Right cardiac atrium (tissue), 5 donors: ENCODE data around the gene GNAQ. TPM values are rescaled to one million over a fixed set of nuclear protein-coding genes. Genes with fewer than 3 reads are reported as not detected.

Source experiments
- ATAC-seq, 2 donors: fragments of 200-7000 bp; cut with Tn5 transposase; one replicate each; pipeline versions ENCODE4 v1.8.0 to v1.9.1; 2020; ENCODE audit warnings: moderate library complexity in 2 of 2, mild to moderate bottlenecking in 1 of 2
- DNase-seq, 3 donors: peaks; one replicate each; pipeline ENCODE4 v3.0.0-alpha.2; 2020
- H3K27ac ChIP-seq: one replicate; pipeline ENCODE4 v1.5.1; 2013; ENCODE audit warnings: mild to moderate bottlenecking, low read length, control low read depth, moderate library complexity
- H3K27me3 ChIP-seq: one replicate; pipeline ENCODE4 v1.6.1; 2013; ENCODE audit not compliant: control insufficient read depth, insufficient read depth
- H3K4me1 ChIP-seq: one replicate; pipeline ENCODE4 v1.6.1; 2013; ENCODE audit warnings: low read length; ENCODE audit not compliant: control insufficient read depth, insufficient read depth
- H3K4me3 ChIP-seq: one replicate; pipeline ENCODE4 v1.5.1; 2013; ENCODE audit warnings: low read length, control low read depth
- H3K9me3 ChIP-seq: one replicate; pipeline ENCODE4 v1.6.1; 2013; ENCODE audit warnings: low read length; ENCODE audit not compliant: control insufficient read depth
- WGBS: extraction: QIAGEN DNeasy Blood & Tissue Kit; methylation state at CpG from one replicate; pipeline ENCODE4 v1.1.7; 2013; 5-methylcytosine and 5-hydroxymethylcytosine counted together
- intact Hi-C, 4 donors: fragments of 100-400 bp; cut with DNase I; formaldehyde crosslinking; loops; one replicate each; pipeline versions ENCODE4 v1.11.0 to v1.14.0; 2022 to 2023
- polyA plus RNA-seq: library from polyadenylated mRNA; stranded (reverse); fragments of 200-250 nt; gene quantifications from one replicate; pipeline ENCODE4 v1.2.3, GENCODE V29; 2013
- total RNA-seq, 4 donors: library from RNA; stranded (reverse); fragmentation: NEBNext Ultra II Directional; extraction: Animal tissue kit (Norgen Biotek cat#: 25700); gene quantifications; one replicate each; pipeline ENCODE4 v1.2.1, GENCODE V29; 2021
- donor health status: healthy with polysubstance abuse.
- donor health status: DM: no; HTN: yes; CAD: no.
- donor health status: DM: no; HTN: no; CAD: no.
- donor health status: DM: no; HTN: yes; CAD: no; lungs with severe emphysema.
- donor health status: DM: yes; HTN: yes; CAD: no.

Gene GNAQ
- total and polyA plus RNA-seq, 5 donors: 6.0 to 18.1 (median 16.4) TPM

GRCh38 chr9:78031893-78032729 is 500 bp upstream of the GNAQ start:
- peak; percentile 96 to 97 for ATAC-seq
- Histone ChIP-seq H3K9me3 (no peaks in the 10 kb centered on the region), H3K27ac (peak overlapping the region; percentile 95), H3K4me1 (no peaks in the 10 kb centered on the region), H3K27me3 (no peaks in the 10 kb centered on the region), H3K4me3 (peak overlapping the region; percentile 89)
- DNase-seq: peak; percentile 93 to 97 (median 96)
- under 1% methylated on average over 92 of the region's 95 CpGs for WGBS
- intact Hi-C loops: loop anchor here in 2 of 4 donors (5.0 to 10.0 kb wide), 3 partner anchors 55 to 597 kb away; no protein-coding TSS in a partner anchor

GRCh38 chr9:78030553-78031443 is 813 bp downstream of the GNAQ start:
- Histone ChIP-seq H3K9me3 (no peaks in the 10 kb centered on the region), H3K27me3 (no peaks in the 10 kb centered on the region), H3K4me1 (no peaks in the 10 kb centered on the region), H3K27ac (peak overlapping the region; percentile 16), H3K4me3 (peak overlapping the region; percentile 89)
- DNase-seq (peak; percentile 60 to 83 (median 82)), ATAC-seq (peak; percentile 7 to 60)
- WGBS: 1% methylated on average over 91 of the region's 91 CpGs
- intact Hi-C loops: loop anchor here in 2 of 4 donors (5.0 to 10.0 kb wide), 3 partner anchors 53 to 596 kb away; no protein-coding TSS in a partner anchor

- H3K27me3 ChIP-seq: no peaks in the 10 kb centered on the region
- H3K27ac ChIP-seq: peak overlapping the region; percentile 16
- DNase-seq (peak in 1 of 3 donors; percentile 12), ATAC-seq (peak in 1 of 2 donors; percentile 18)
- peak overlapping the region; percentile 89 for H3K4me3 ChIP-seq
- no peaks in the 10 kb centered on the region for H3K4me1 ChIP-seq
- H3K9me3 ChIP-seq: no peaks in the 10 kb centered on the region
- intact Hi-C loops: loop anchor here in 2 of 4 donors (5.0 to 10.0 kb wide), 3 partner anchors 53 to 595 kb away; no protein-coding TSS in a partner anchor
- 10% methylated on average over 8 of the region's 8 CpGs for whole genome bisulfite sequencing
Observed at GRCh38 chr9:78030296-78030552, 1.4 kb downstream of the GNAQ start.

- Histone ChIP-seq H3K4me3 (peak overlapping the region; percentile 89), H3K9me3 (no peaks in the 10 kb centered on the region), H3K27me3 (no peaks in the 10 kb centered on the region), H3K27ac (peak overlapping the region; percentile 16), H3K4me1 (no peaks in the 10 kb centered on the region)
- ATAC-seq (no peak), DNase-seq (no peak)
- 22% methylated on average over 7 of the region's 7 CpGs for WGBS
- intact Hi-C loops: loop anchor here in 3 of 4 donors (5.0 to 10.0 kb wide), 4 partner anchors 52 to 595 kb away; no protein-coding TSS in a partner anchor
Observed at GRCh38 chr9:78029551-78030295, 1.9 kb downstream of the GNAQ start.

GRCh38 chr9:78028926-78029325 is 2.7 kb downstream of the GNAQ start:
- Histone ChIP-seq H3K4me1 (no peaks in the 10 kb centered on the region), H3K4me3 (peak overlapping the region; percentile 89), H3K27ac (no peak overlapping the region), H3K9me3 (no peaks in the 10 kb centered on the region), H3K27me3 (no peaks in the 10 kb centered on the region)
- intact Hi-C loops: loop anchor here in 1 of 4 donors (10.0 kb wide), 1 partner anchor 54 kb away; no protein-coding TSS in a partner anchor
- DNase-seq: no peak
- 72% methylated on average over 1 of the region's 1 CpG for WGBS
- no peak for ATAC-seq

GRCh38 chr9:78026947-78027346 is 4.7 kb downstream of the GNAQ start:
- DNase-seq: no peak
- no peak overlapping the region for H3K4me3 ChIP-seq
- H3K27ac ChIP-seq: no peak overlapping the region
- intact Hi-C loops: loop anchor here in 1 of 4 donors (10.0 kb wide), 1 partner anchor 52 kb away; no protein-coding TSS in a partner anchor
- no peaks in the 10 kb centered on the region for H3K9me3 ChIP-seq
- H3K4me1 ChIP-seq: peaks cover 2% of the 10 kb centered on the region
- no peak for ATAC-seq
- H3K27me3 ChIP-seq: no peaks in the 10 kb centered on the region

GRCh38 chr9:78026416-78026815 is 5.2 kb downstream of the GNAQ start:
- ATAC-seq: no peak
- no peak for DNase-seq
- intact Hi-C loops: loop anchor here in 1 of 4 donors (10.0 kb wide), 1 partner anchor 52 kb away; no protein-coding TSS in a partner anchor
- no peaks in the 10 kb centered on the region for H3K9me3 ChIP-seq
- H3K27ac ChIP-seq: no peak overlapping the region
- peaks cover 4% of the 10 kb centered on the region for H3K4me1 ChIP-seq
- 82% methylated on average over 1 of the region's 1 CpG for WGBS
- H3K4me3 ChIP-seq: no peak overlapping the region
- no peaks in the 10 kb centered on the region for H3K27me3 ChIP-seq

- intact Hi-C loops: loop anchor here in 1 of 4 donors (10.0 kb wide), 1 partner anchor 50 kb away; no protein-coding TSS in a partner anchor
- Histone ChIP-seq H3K27me3 (no peaks in the 10 kb centered on the region), H3K9me3 (no peaks in the 10 kb centered on the region), H3K4me1 (peaks cover 9% of the 10 kb centered on the region), H3K4me3 (no peak overlapping the region), H3K27ac (no peak overlapping the region)
- no peak for ATAC-seq
- WGBS: 70% methylated on average over 7 of the region's 7 CpGs
- no peak for DNase-seq
Observed at GRCh38 chr9:78025186-78025585, 6.4 kb downstream of the GNAQ start.

- H3K27ac ChIP-seq: no peak overlapping the region
- DNase-seq (no peak), ATAC-seq (peak; percentile 55 to 68)
- H3K27me3 ChIP-seq: no peaks in the 10 kb centered on the region
- H3K4me3 ChIP-seq: no peak overlapping the region
- H3K9me3 ChIP-seq: no peaks in the 10 kb centered on the region
- 60% methylated on average over 5 of the region's 5 CpGs for WGBS
- intact Hi-C loops: loop anchor here in 1 of 4 donors (10.0 kb wide), 1 partner anchor 48 kb away; no protein-coding TSS in a partner anchor
- peaks cover 9% of the 10 kb centered on the region for H3K4me1 ChIP-seq
Observed at GRCh38 chr9:78023003-78023741, 8.4 kb downstream of the GNAQ start.
